Astrocyte (in vitro differentiated cells and primary cell): ENCODE measurements around the gene TEX14. TPM values are rescaled to one million over a fixed set of nuclear protein-coding genes. Genes with fewer than 3 reads are reported as not detected.

ENCODE experiments used
- DNase-seq: peaks from one replicate; pipeline ENCODE4 v3.0.0-alpha.2; 2010; ENCODE audit warnings: low read depth
- FAIRE-seq: peaks from 2 replicates; lab custom pipeline; 2011; peaks lifted over from hg19 to GRCh38; lab: Jason Lieb, UNC
- H2AFZ ChIP-seq: 2 replicates; pipeline ENCODE4 v1.6.0; 2012; ENCODE audit warnings: low read depth, low read length, inconsistent platforms
- H3K27ac ChIP-seq: 2 replicates; pipeline ENCODE4 v1.5.1; 2011; ENCODE audit warnings: low read depth, low read length, inconsistent platforms
- H3K27me3 ChIP-seq: 2 replicates; pipeline ENCODE4 v1.6.0; 2011; ENCODE audit warnings: low read length, inconsistent platforms; ENCODE audit not compliant: insufficient read depth
- H3K36me3 ChIP-seq: 2 replicates; pipeline ENCODE4 v1.5.1; 2011; ENCODE audit warnings: low read length, inconsistent platforms; ENCODE audit not compliant: insufficient read depth
- H3K4me1 ChIP-seq: 2 replicates; pipeline ENCODE4 v1.5.1; 2011; ENCODE audit warnings: low read length, inconsistent platforms; ENCODE audit not compliant: insufficient read depth
- H3K4me2 ChIP-seq: 2 replicates; pipeline ENCODE4 v1.6.0; 2012; ENCODE audit warnings: low read length, inconsistent platforms
- H3K4me3 ChIP-seq: 2 replicates; pipeline ENCODE4 v1.5.1; 2011; ENCODE audit warnings: low read depth, mild to moderate bottlenecking, low read length, inconsistent platforms; ENCODE audit not compliant: insufficient read depth
- H3K79me2 ChIP-seq: 2 replicates; pipeline ENCODE4 v1.6.0; 2012; ENCODE audit warnings: mild to moderate bottlenecking, low read length, inconsistent platforms; ENCODE audit not compliant: insufficient read depth
- H3K9ac ChIP-seq: 2 replicates; pipeline ENCODE4 v1.6.0; 2012; ENCODE audit warnings: mild to moderate bottlenecking, low read length, inconsistent platforms
- H3K9me3 ChIP-seq: 2 replicates; pipeline ENCODE4 v1.5.1; 2012; ENCODE audit warnings: low read depth, mild to moderate bottlenecking, low read length, inconsistent platforms; ENCODE audit not compliant: insufficient read depth
- H4K20me1 ChIP-seq: 2 replicates; pipeline ENCODE4 v1.6.0; 2012; ENCODE audit warnings: low read length, inconsistent platforms; ENCODE audit not compliant: insufficient read depth
- H3K27ac Mint-ChIP-seq: one replicate; pipeline ENCODE4 v1.8.0; 2021; ENCODE audit warnings: mild to moderate bottlenecking, mixed read lengths; ENCODE audit not compliant: unreplicated experiment
- H3K27me3 Mint-ChIP-seq: one replicate; pipeline ENCODE4 v1.8.0; 2021; ENCODE audit warnings: low read depth, mixed read lengths; ENCODE audit not compliant: unreplicated experiment
- H3K36me3 Mint-ChIP-seq: one replicate; pipeline ENCODE4 v1.8.0; 2021; ENCODE audit warnings: low read depth, mixed read lengths; ENCODE audit not compliant: unreplicated experiment
- H3K4me1 Mint-ChIP-seq: one replicate; pipeline ENCODE4 v1.8.0; 2021; ENCODE audit warnings: low read depth, mixed read lengths; ENCODE audit not compliant: unreplicated experiment
- H3K4me3 Mint-ChIP-seq: one replicate; pipeline ENCODE4 v1.8.0; 2021; ENCODE audit warnings: mild to moderate bottlenecking, moderate library complexity, mixed read lengths; ENCODE audit not compliant: unreplicated experiment
- H3K9me3 Mint-ChIP-seq: one replicate; pipeline ENCODE4 v1.8.0; 2021; ENCODE audit warnings: mild to moderate bottlenecking, mixed read lengths; ENCODE audit not compliant: unreplicated experiment
- EZH2 ChIP-seq: IDR thresholded peaks from 2 replicates; pipeline ENCODE4 v1.6.1; 2012; ENCODE audit warnings: mild to moderate bottlenecking, low read length, inconsistent platforms; ENCODE audit not compliant: insufficient read depth
- total RNA-seq: library from RNA; stranded (reverse); gene quantifications from 2 replicates; pipeline ENCODE4 v1.2.1, GENCODE V29; 2021
- TF ChIP-seq, protein P1 (sequence below): IDR thresholded peaks from 2 replicates; pipeline ENCODE4 v1.5.1; 2011; ENCODE audit warnings: low read depth, mild to moderate bottlenecking, inconsistent platforms, low read length, moderate library complexity; ENCODE audit not compliant: insufficient read depth

The TEX14 gene
- total RNA-seq, 1 donor from 2014 or later, result 0.09 TPM

GRCh38 chr17:58530655-58531054, 161.2 kb downstream of the TEX14 start:
- no peak overlapping the region for H3K27ac Mint-ChIP-seq
- Histone ChIP-seq H3K4me3 (no peak overlapping the region), H3K27me3 (peaks cover 12% of the 10 kb centered on the region), H3K4me2 (no peak overlapping the region), H3K9ac (no peak overlapping the region), H4K20me1 (no peaks in the 10 kb centered on the region), H2AFZ (no peak overlapping the region), H3K4me1 (peaks cover 39% of the 10 kb centered on the region), H3K36me3 (no peaks in the 10 kb centered on the region), H3K79me2 (no peaks in the 10 kb centered on the region), H3K9me3 (no peaks in the 10 kb centered on the region), H3K27ac (no peak overlapping the region)
- peaks cover 38% of the 10 kb centered on the region for H3K27me3 Mint-ChIP-seq
- peak overlapping the region; percentile 60 for H3K4me3 Mint-ChIP-seq
- no peak for FAIRE-seq
- DNase-seq, result no peak
- H3K9me3 Mint-ChIP-seq, result no peaks in the 10 kb centered on the region
- TF ChIP-seq, protein P1, sequence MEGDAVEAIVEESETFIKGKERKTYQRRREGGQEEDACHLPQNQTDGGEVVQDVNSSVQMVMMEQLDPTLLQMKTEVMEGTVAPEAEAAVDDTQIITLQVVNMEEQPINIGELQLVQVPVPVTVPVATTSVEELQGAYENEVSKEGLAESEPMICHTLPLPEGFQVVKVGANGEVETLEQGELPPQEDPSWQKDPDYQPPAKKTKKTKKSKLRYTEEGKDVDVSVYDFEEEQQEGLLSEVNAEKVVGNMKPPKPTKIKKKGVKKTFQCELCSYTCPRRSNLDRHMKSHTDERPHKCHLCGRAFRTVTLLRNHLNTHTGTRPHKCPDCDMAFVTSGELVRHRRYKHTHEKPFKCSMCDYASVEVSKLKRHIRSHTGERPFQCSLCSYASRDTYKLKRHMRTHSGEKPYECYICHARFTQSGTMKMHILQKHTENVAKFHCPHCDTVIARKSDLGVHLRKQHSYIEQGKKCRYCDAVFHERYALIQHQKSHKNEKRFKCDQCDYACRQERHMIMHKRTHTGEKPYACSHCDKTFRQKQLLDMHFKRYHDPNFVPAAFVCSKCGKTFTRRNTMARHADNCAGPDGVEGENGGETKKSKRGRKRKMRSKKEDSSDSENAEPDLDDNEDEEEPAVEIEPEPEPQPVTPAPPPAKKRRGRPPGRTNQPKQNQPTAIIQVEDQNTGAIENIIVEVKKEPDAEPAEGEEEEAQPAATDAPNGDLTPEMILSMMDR, result no peak
- no peak for TF ChIP-seq EZH2
- H3K4me1 Mint-ChIP-seq, result peaks cover 38% of the 10 kb centered on the region
- no peaks in the 10 kb centered on the region for H3K36me3 Mint-ChIP-seq

DNA sequence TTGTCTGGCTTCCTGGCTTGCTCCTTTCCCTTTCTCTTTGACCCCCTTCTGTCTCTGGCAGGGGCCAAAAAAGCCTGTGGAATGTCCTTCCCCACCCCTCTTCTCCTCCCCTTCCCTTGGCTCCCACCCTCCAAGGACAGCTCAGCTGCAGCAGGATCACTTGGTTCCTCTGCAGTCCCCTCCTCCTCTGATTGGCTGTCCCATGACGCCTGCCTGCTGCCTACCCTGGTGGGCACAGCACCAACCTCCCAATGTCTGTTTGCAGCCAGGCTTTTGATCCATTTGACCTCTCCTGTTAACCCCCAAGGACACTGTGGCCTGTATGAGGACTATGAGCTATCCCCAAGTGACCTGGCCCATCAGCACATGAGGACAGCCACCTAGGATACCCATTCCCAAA, 162.6 kb downstream of the TEX14 start:
- DNase-seq (no peak), FAIRE-seq (no peak)
- Mint-ChIP-seq H3K36me3 (no peaks in the 10 kb centered on the region), H3K4me3 (peak overlapping the region; percentile 40), H3K27me3 (peaks cover 38% of the 10 kb centered on the region), H3K27ac (peak overlapping the region; percentile 53), H3K4me1 (peaks cover 35% of the 10 kb centered on the region), H3K9me3 (peaks cover 2% of the 10 kb centered on the region)
- TF ChIP-seq, protein P1, result no peak
- no peak for TF ChIP-seq EZH2
- Histone ChIP-seq H3K9me3 (no peaks in the 10 kb centered on the region), H2AFZ (no peak overlapping the region), H3K27me3 (peaks cover 12% of the 10 kb centered on the region), H3K9ac (no peak overlapping the region), H3K27ac (no peak overlapping the region), H3K79me2 (no peaks in the 10 kb centered on the region), H4K20me1 (no peaks in the 10 kb centered on the region), H3K36me3 (no peaks in the 10 kb centered on the region), H3K4me1 (peaks cover 41% of the 10 kb centered on the region), H3K4me2 (no peak overlapping the region), H3K4me3 (no peak overlapping the region)

DNA sequence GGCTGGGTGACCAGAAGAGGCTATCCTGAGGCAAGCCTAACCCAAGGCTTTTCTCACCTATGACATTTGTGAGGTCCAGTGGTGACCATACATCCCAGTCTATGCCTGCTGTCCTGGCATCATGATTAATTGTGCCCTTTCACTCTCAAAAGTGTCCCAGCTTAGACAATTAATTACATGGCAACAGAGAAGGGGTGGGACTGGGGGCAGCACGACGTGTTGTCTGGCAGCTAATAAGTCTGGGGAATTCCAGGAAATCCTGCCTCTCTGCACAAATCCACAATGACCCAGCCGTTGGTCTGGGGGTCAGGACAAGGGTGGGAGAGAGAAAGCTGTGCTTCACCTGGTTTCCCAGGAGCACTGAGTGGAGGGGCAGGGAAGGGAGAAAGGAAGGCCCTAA, 163.4 kb downstream of the TEX14 start:
- no peak overlapping the region for H3K27ac Mint-ChIP-seq
- peaks cover 33% of the 10 kb centered on the region for H3K27me3 Mint-ChIP-seq
- Histone ChIP-seq H3K9me3 (no peaks in the 10 kb centered on the region), H3K27ac (no peak overlapping the region), H2AFZ (no peak overlapping the region), H3K4me2 (no peak overlapping the region), H3K4me3 (no peak overlapping the region), H4K20me1 (no peaks in the 10 kb centered on the region), H3K9ac (no peak overlapping the region), H3K27me3 (peaks cover 12% of the 10 kb centered on the region), H3K79me2 (no peaks in the 10 kb centered on the region), H3K36me3 (no peaks in the 10 kb centered on the region), H3K4me1 (peaks cover 41% of the 10 kb centered on the region)
- FAIRE-seq (no peak), DNase-seq (no peak)
- no peaks in the 10 kb centered on the region for H3K36me3 Mint-ChIP-seq
- no peak for TF ChIP-seq EZH2
- TF ChIP-seq, protein P1, result no peak
- peaks cover 35% of the 10 kb centered on the region for H3K4me1 Mint-ChIP-seq
- H3K4me3 Mint-ChIP-seq, result no peak overlapping the region
- H3K9me3 Mint-ChIP-seq, result peaks cover 2% of the 10 kb centered on the region
